Natural killer cell (primary cell): ENCODE data around the gene SOWAHC. TPM values are rescaled to one million over a fixed set of nuclear protein-coding genes. Genes with fewer than 3 reads are reported as not detected.

ENCODE experiments used
- ATAC-seq, 3 donors: fragments of 150-1000 bp in 2 of 3; fragments of 200-7000 bp in 1 of 3; cut with Tn5 transposase; 1 replicate in 1 of 3; 2 replicates in 2 of 3; pipeline ENCODE4 v1.10.0; 2021; ENCODE audit warnings: mild to moderate bottlenecking in 2 of 3, moderate library complexity in 2 of 3
- DNase-seq, 2 donors: peaks; one replicate each; pipeline versions ENCODE4 v3.0.0 to v3.0.0-alpha.2; 2013 to 2021; ENCODE audit warnings: mixed read lengths in 1 of 2
- H3K27ac ChIP-seq: one replicate; pipeline ENCODE4 v1.5.1; 2013; ENCODE audit warnings: mild to moderate bottlenecking, low read length
- H3K27me3 ChIP-seq: one replicate; pipeline ENCODE4 v1.6.1; 2013; ENCODE audit warnings: low read length; ENCODE audit not compliant: control insufficient read depth, insufficient read depth
- H3K36me3 ChIP-seq: one replicate; pipeline ENCODE4 v1.6.1; 2013; ENCODE audit warnings: low read length; ENCODE audit not compliant: control insufficient read depth, insufficient read depth
- H3K4me1 ChIP-seq: one replicate; pipeline ENCODE4 v1.6.1; 2013; ENCODE audit warnings: low read length; ENCODE audit not compliant: control insufficient read depth, insufficient read depth
- H3K4me3 ChIP-seq: one replicate; pipeline ENCODE4 v1.5.1; 2013; ENCODE audit warnings: low read length
- H3K9me3 ChIP-seq: one replicate; pipeline ENCODE4 v1.6.1; 2013; ENCODE audit warnings: low read length; ENCODE audit not compliant: control insufficient read depth, insufficient read depth
- H3K27ac Mint-ChIP-seq, 2 donors: one replicate each; pipeline ENCODE4 v1.8.0; 2022; ENCODE audit warnings: mild to moderate bottlenecking in 2 of 2, mixed read lengths in 2 of 2, moderate library complexity in 1 of 2
- H3K27me3 Mint-ChIP-seq, 2 donors: one replicate each; pipeline ENCODE4 v1.8.0; 2022; ENCODE audit warnings: low read depth in 2 of 2, mixed read lengths in 2 of 2
- H3K36me3 Mint-ChIP-seq: one replicate; pipeline ENCODE4 v1.8.0; 2022; ENCODE audit warnings: mixed read lengths
- H3K4me1 Mint-ChIP-seq, 2 donors: one replicate each; pipeline ENCODE4 v1.8.0; 2022; ENCODE audit warnings: mixed read lengths in 2 of 2
- H3K4me3 Mint-ChIP-seq: one replicate; pipeline ENCODE4 v1.8.0; 2022; ENCODE audit warnings: mild to moderate bottlenecking, moderate library complexity, mixed read lengths
- H3K9me3 Mint-ChIP-seq, 2 donors: one replicate each; pipeline ENCODE4 v1.8.0; 2022; ENCODE audit warnings: mixed read lengths in 2 of 2
- CTCF ChIP-seq: fragments of 200-600 bp; IDR thresholded peaks from one replicate; pipeline ENCODE4 v1.8.0; 2022; ENCODE audit warnings: antibody characterized with exemption
- WGBS: methylation state at CpG from one replicate; pipeline ENCODE4 v1.1.7; 2013; ENCODE audit warnings: missing lambda C conversion rate; ENCODE audit not compliant: insufficient coverage; 5-methylcytosine and 5-hydroxymethylcytosine counted together
- intact Hi-C: fragments of 100-400 bp; cut with micrococcal nuclease; formaldehyde crosslinking; loops from one replicate; pipeline ENCODE4 v1.14.2; 2022
- total RNA-seq, 4 donors: library from RNA; stranded (reverse); fragments of 120-200 nt in 1 of 4; gene quantifications; one replicate each; pipeline versions ENCODE4 v1.2.3 to v1.2.4, GENCODE V29; 2013 to 2022

The SOWAHC gene
- total RNA-seq, 3 donors from 2014 or later (not counting 1 experiment from before 2014, with no cell fraction given) = 0.16 to 0.32 (median 0.23) TPM

GRCh38 chr2:109633284-109633961, 19.3 kb downstream of the SOWAHC start:
- no peak for TF ChIP-seq CTCF
- no peak overlapping the region for H3K4me3 Mint-ChIP-seq

GRCh38 chr2:109635426-109636304, 21.5 kb downstream of the SOWAHC start:
- H3K27me3 Mint-ChIP-seq = peaks cover 6 to 16% of the 10 kb centered on the region in 2 donors
- WGBS = 91% methylated on average over 10 of the region's 11 CpGs
- no peak overlapping the region for H3K27ac ChIP-seq

More at GRCh38 chr2:109633284-109633961, 19.3 kb downstream of the SOWAHC start:
- no peaks in the 10 kb centered on the region for H3K9me3 ChIP-seq
- H3K4me1 ChIP-seq = no peaks in the 10 kb centered on the region
- H3K4me3 ChIP-seq = no peak overlapping the region
- no peak overlapping the region for H3K27ac ChIP-seq
- Mint-ChIP-seq H3K36me3 (no peaks in the 10 kb centered on the region), H3K27ac (no peak overlapping the region), H3K9me3 (no peaks in the 10 kb centered on the region), H3K27me3 (peaks cover 9 to 16% of the 10 kb centered on the region in 2 donors), H3K4me1 (no peaks in the 10 kb centered on the region)
- no peak for DNase-seq
- intact Hi-C loops = no loop called here
- ATAC-seq = no peak
- WGBS = 84% methylated on average over 9 of the region's 10 CpGs
- H3K36me3 ChIP-seq = no peaks in the 10 kb centered on the region
- H3K27me3 ChIP-seq = no peaks in the 10 kb centered on the region

DNA sequence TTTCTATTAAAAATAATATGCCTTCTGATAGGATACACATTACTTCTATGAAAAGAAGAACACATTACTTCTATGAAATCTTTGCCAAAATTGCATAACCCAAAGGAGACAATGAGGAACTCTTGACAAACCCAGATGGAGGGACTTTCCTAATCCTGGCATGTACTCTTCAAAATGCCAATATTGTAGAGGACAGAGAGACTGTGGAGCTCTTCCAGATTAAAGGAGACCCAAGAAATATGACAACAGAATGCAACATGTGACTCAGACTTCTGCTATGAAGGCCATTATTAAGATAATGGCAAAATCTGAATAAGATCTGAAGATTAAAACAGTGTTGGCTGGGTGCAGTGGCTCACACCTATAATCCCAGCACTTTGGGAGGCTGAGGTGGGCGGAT, 22.2 kb downstream of the SOWAHC start:
- no peak overlapping the region for H3K27ac Mint-ChIP-seq
- no peaks in the 10 kb centered on the region for H3K27me3 ChIP-seq
- no peaks in the 10 kb centered on the region for H3K36me3 Mint-ChIP-seq
- ATAC-seq = no peak
- no peaks in the 10 kb centered on the region for H3K4me1 ChIP-seq
- H3K4me1 Mint-ChIP-seq = no peaks in the 10 kb centered on the region
- no peak overlapping the region for H3K4me3 Mint-ChIP-seq
- peaks cover 6 to 16% of the 10 kb centered on the region in 2 donors for H3K27me3 Mint-ChIP-seq
- H3K9me3 ChIP-seq = no peaks in the 10 kb centered on the region
- TF ChIP-seq CTCF = no peak
- no peak overlapping the region for H3K27ac ChIP-seq
- no peaks in the 10 kb centered on the region for H3K36me3 ChIP-seq
- DNase-seq = no peak
- WGBS = 82% methylated on average over 1 of the region's 1 CpG
- H3K9me3 Mint-ChIP-seq = no peaks in the 10 kb centered on the region
- intact Hi-C loops = no loop called here
- no peak overlapping the region for H3K4me3 ChIP-seq

More at GRCh38 chr2:109635426-109636304, 21.5 kb downstream of the SOWAHC start:
- Mint-ChIP-seq H3K4me1 (no peaks in the 10 kb centered on the region), H3K4me3 (no peak overlapping the region), H3K36me3 (no peaks in the 10 kb centered on the region), H3K27ac (no peak overlapping the region), H3K9me3 (no peaks in the 10 kb centered on the region)
- H3K27me3 ChIP-seq = no peaks in the 10 kb centered on the region
- no peaks in the 10 kb centered on the region for H3K9me3 ChIP-seq
- no peak for ATAC-seq
- no peak overlapping the region for H3K4me3 ChIP-seq
- no peak for DNase-seq
- H3K36me3 ChIP-seq = no peaks in the 10 kb centered on the region
- no peaks in the 10 kb centered on the region for H3K4me1 ChIP-seq
- TF ChIP-seq CTCF = no peak
- intact Hi-C loops = no loop called here
